ENCODE data around the gene COLEC12.

Gene COLEC12

GRCh38 chr18:500632-501405 is at the start of gene COLEC12:
Gene COLEC12 (minus strand): TSS chr18:500701. CDS start chr18:500514, 187 bp downstream.
- no peak for DNase-seq (ENCODE audit: low read depth in 2 of 2)

GRCh38 chr18:549967-550366 is 49.5 kb upstream of the COLEC12 start:
- no peak for DNase-seq (ENCODE audit: low read depth in 2 of 2)

GRCh38 chr18:543447-544078 is 43.1 kb upstream of the COLEC12 start:
- no peak for DNase-seq (ENCODE audit: low read depth in 2 of 2)

- no peak for DNase-seq (ENCODE audit: low read depth in 2 of 2)
Measured at GRCh38 chr18:533995-534601, 33.6 kb upstream of the COLEC12 start.

- DNase-seq (ENCODE audit: low read depth in 2 of 2): no peak
Measured at GRCh38 chr18:532632-533031, 32.1 kb upstream of the COLEC12 start.

- DNase-seq (ENCODE audit: low read depth in 2 of 2): no peak
Measured at GRCh38 chr18:532018-532417, 31.5 kb upstream of the COLEC12 start.

GRCh38 chr18:527146-527545 is 26.6 kb upstream of the COLEC12 start:
- DNase-seq (ENCODE audit: low read depth in 2 of 2): no peak

- DNase-seq (ENCODE audit: low read depth in 2 of 2): no peak
Measured at GRCh38 chr18:526681-527080, 26.2 kb upstream of the COLEC12 start.

DNA sequence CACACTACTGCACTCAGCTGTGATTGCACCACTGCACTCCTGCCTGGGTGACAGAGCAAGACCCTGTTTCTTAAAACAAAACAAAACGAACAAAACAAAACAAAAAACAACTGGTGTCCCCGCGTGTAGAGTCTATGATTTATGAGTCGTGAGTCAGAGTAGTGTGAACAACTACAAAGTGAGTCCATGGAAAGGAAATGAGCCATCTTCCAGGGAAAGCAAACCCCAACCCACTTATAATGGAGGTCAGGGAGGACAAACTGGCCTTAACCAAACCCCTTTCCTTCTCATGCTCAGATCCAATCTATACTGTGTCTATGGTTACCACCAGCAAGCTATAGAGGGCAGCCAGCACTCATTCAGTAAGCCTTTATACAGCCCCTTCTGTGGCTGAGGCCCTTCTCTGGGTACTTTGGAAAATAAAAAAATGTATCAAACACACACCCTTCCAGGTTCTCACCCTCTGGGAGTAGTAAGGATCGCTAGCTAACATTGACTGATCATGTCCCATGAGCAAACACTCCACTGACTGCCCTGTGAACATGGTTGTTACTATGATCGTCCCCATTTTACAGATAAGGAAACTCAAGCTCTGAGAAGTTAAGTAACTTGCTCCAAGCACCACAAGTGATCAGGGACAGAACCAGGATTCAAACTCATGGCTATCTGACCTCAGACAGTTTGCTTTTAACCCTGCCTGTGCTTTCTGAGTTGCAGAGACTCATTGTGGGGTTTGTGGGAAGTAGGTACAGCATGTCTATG is 24.7 kb upstream of the COLEC12 start:
- DNase-seq (ENCODE audit: low read depth in 2 of 2): no peak

DNA sequence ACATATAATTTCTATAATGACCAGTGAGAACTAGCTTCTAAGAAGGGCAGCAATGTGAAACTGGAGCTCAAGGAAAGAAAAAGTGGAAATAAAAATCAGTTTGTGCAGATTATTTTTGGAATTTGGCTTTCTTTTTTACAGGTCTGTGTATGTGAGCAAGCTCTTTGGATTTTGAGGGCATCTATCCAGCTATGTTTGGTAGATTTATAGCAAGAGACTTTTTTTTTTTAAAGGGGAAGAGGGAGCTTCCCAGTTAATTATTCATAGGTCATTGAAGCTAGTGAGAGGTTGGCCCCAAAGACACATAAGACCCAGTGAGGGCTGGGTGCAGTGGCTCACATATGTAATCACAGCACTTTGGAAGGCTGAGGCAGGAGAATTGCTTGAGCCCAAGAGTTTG is 24.0 kb upstream of the COLEC12 start:
- no peak for DNase-seq (ENCODE audit: low read depth in 2 of 2)

DNA sequence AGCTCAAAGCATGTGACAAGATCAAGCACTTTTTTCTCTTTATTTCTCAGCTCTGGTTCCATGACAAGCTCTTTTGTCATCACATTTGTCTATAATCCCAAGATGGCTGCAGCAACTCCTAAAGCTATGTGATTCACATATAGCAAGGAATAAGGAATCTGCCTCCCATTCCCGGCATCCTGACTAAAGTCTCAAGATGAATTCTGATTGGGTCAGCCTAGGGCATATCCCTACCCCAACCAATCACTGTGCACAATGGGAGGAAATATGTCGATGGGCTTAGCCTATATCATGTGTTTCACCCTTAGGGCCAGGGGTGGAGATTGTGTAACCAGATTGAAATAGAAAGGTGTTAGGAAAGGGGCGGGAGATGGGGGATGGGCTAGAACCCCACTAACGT is 23.1 kb upstream of the COLEC12 start:
- no peak for DNase-seq (ENCODE audit: low read depth in 2 of 2)

- no peak for DNase-seq (ENCODE audit: low read depth in 2 of 2)
Measured at GRCh38 chr18:519019-519879, 18.7 kb upstream of the COLEC12 start.

GRCh38 chr18:518081-518480 is 17.6 kb upstream of the COLEC12 start:
- DNase-seq (ENCODE audit: low read depth in 2 of 2): no peak

GRCh38 chr18:515838-516237 is 15.3 kb upstream of the COLEC12 start:
- no peak for DNase-seq (ENCODE audit: low read depth in 2 of 2)

DNA sequence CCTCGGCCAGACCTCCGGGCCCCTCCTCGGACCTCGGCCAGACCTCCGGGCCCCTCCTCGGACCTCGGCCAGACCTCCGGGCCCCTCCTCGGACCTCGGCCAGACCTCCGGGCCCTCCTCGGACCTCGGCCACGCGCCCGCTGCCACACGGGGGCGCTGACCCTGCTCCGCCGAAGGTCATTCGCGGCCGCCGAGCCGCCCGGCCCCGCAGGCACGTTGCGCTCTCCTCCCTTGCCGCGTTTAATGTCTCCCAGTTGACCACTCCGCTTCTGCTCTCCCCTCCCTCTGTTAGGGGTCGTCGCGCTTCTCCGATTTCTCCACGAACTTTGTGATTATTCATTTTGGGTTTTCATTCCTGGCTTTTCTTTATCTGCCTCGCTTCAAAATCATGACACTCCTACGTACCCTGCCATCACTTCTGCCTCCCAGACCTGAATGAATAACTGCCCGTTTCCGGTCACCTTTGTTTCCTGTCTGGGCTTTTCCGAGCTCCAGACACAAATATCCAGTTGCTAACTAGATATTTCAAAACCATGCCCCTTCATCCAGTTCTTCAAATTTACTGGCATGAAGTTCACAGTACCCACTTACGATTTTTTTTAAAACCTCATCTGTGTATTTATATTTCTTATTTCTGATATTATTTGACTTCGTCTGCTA is 14.8 kb upstream of the COLEC12 start:
- no peak for DNase-seq (ENCODE audit: low read depth in 2 of 2)

DNA sequence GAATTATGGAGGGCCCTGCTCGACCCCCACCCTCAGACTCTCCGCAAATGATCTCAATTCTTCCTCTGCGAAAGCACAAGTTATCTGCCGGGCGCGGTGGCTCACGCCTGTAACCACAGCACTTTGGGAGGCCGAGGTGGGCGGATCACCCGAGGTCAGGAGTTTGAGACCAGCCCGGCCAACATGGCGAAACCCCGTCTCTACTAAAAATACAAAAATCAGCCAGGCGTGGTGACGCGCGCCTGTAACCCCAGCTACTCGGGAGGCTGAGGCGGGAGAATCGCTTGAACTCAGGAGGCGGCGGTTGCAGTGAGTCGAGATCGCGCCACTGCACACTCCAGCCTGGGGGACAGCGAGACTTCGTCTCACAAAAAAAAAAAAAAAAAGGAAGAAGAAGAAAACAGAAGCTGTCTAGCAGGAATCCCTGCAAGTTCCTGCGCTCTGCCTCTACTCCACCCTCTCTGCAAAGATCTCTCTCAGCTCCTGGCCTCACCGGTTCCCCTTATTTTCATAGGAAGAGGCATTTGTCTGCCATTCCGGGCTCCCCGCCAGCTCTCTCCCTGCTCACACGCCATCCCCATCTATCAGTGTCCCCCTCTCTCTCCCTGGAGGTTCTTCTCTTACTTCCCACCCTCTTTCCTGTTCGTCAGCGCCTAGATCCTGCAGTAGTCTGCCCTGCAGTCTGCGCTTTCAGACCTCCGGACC is 13.5 kb upstream of the COLEC12 start:
- no peak for DNase-seq (ENCODE audit: low read depth in 2 of 2)

- no peak for DNase-seq (ENCODE audit: low read depth in 2 of 2)
Measured at GRCh38 chr18:512957-513356, 12.5 kb upstream of the COLEC12 start.

GRCh38 chr18:508835-509234 is 8.3 kb upstream of the COLEC12 start:
- DNase-seq (ENCODE audit: low read depth in 2 of 2): no peak

DNA sequence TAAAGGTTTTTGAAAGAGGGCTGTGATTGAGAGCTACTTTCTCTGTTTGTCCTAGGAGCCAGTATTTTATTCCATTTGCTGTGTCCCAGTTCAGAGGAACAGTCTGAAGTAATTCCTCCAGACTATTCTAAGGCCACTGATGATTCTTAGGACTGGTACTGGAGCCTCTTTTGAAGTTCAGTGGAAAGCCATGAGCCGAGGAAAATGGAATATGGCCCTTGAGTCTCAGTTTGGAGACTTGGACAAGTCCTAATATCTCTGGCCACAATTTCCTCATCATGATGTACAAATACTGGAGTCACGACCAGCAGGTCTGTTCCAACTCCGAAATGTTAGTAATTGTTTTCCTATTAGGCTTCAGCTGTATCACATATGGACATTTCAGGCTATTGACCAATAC is 7.1 kb upstream of the COLEC12 start:
- DNase-seq (ENCODE audit: low read depth in 2 of 2): no peak

DNA sequence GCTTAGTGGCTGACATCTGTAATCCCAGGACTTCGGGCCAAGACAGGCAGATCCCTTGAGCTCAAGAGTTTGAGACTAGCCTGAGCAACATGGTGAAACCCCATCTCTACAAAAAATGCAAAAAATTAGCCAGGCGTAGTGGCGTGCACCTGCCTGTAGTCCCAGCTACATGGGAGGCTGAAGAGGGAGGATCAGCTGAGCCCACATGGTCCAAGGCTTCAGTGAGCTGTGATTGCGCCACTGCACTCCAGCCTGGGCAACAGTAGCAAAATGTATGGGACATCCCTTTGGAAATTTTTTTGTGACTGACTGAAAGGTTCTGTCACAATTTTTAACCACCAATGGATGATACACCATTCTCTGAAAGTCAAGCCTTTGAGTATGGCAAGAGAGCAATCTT is 6.3 kb upstream of the COLEC12 start:
- no peak for DNase-seq (ENCODE audit: low read depth in 2 of 2)
